ENCODE data around the gene HOXD3.

The HOXD3 gene

GRCh38 chr2:176164611-176165369 lies 7.7 kb downstream of the HOXD3 start:
- peak; percentile 79 for DNase-seq

- DNase-seq = no peak
Measured at GRCh38 chr2:176165370-176166050, 8.4 kb downstream of the HOXD3 start.

- DNase-seq = no peak
Measured at GRCh38 chr2:176166272-176166671, 9.2 kb downstream of the HOXD3 start.

GRCh38 chr2:176167398-176167797 lies 10.3 kb downstream of the HOXD3 start:
- DNase-seq = no peak

- no peak for DNase-seq
Measured at GRCh38 chr2:176169181-176169580, 12.1 kb downstream of the HOXD3 start.

- DNase-seq = no peak
Measured at GRCh38 chr2:176169711-176170110, 12.6 kb downstream of the HOXD3 start.

GRCh38 chr2:176170602-176171305 lies 13.6 kb downstream of the HOXD3 start:
- DNase-seq = no peak

GRCh38 chr2:176171351-176172006 lies 14.4 kb downstream of the HOXD3 start:
- no peak for DNase-seq

GRCh38 chr2:176172007-176172894 lies 15.1 kb downstream of the HOXD3 start:
- peak; percentile 81 for DNase-seq

GRCh38 chr2:176172895-176173566 lies 15.9 kb downstream of the HOXD3 start:
- DNase-seq = peak; percentile 57

- DNase-seq = peak; percentile 30
Measured at GRCh38 chr2:176173567-176174381, 16.7 kb downstream of the HOXD3 start.

GRCh38 chr2:176174382-176174823 lies 17.3 kb downstream of the HOXD3 start:
- peak; percentile 75 for DNase-seq

GRCh38 chr2:176174824-176175708 lies 18.0 kb downstream of the HOXD3 start:
- peak; percentile 86 for DNase-seq

GRCh38 chr2:176175709-176176607 lies 18.9 kb downstream of the HOXD3 start:
- DNase-seq = peak; percentile 29

GRCh38 chr2:176177580-176178037 lies 20.5 kb downstream of the HOXD3 start:
- DNase-seq = no peak

GRCh38 chr2:176178038-176178756 lies 21.1 kb downstream of the HOXD3 start:
- DNase-seq = peak; percentile 78

GRCh38 chr2:176178757-176179295 lies 21.7 kb downstream of the HOXD3 start:
- peak; percentile 23 for DNase-seq

Measured in retina (tissue), 1 donor.